SK-N-SH treated with all-trans-retinoic acid at 6 μM for 48 hours (cell line): ENCODE data around the gene ZC2HC1B.

Source experiments
- ATAC-seq: fragments of 200-7000 bp; cut with Tn5 transposase; 3 replicates; pipeline ENCODE4 v1.9.1; 2020; ENCODE audit warnings: mild to moderate bottlenecking, moderate library complexity
- ARNTL ChIP-seq: fragments of 450-650 bp; formaldehyde crosslinking; IDR thresholded peaks from 2 replicates; pipeline ENCODE4 v1.5.0; 2020; ENCODE audit warnings: low read depth, mild to moderate bottlenecking, moderate library complexity, borderline replicate concordance
- BACH2 ChIP-seq: fragments of 250-450 bp; sonication (Bioruptor Pico); IDR thresholded peaks from 2 replicates; pipeline ENCODE4 v1.9.0; 2021; ENCODE audit warnings: mild to moderate bottlenecking, borderline replicate concordance
- CSDC2 ChIP-seq: fragments of 250-450 bp; sonication (Bioruptor Pico); IDR thresholded peaks from 2 replicates; pipeline ENCODE4 v1.5.0; 2020; ENCODE audit warnings: mild to moderate bottlenecking, moderate library complexity
- ESRRG ChIP-seq: fragments of 250-450 bp; sonication (Bioruptor Pico); IDR thresholded peaks from 2 replicates; pipeline ENCODE4 v1.6.1; 2021; ENCODE audit warnings: mild to moderate bottlenecking
- GLIS3 ChIP-seq: fragments of 250-450 bp; sonication (Bioruptor Pico); IDR thresholded peaks from 2 replicates; pipeline ENCODE4 v1.5.0; 2020; ENCODE audit warnings: mild to moderate bottlenecking, moderate library complexity
- ISL1 ChIP-seq: fragments of 250-450 bp; sonication (Bioruptor Pico); IDR thresholded peaks from 2 replicates; pipeline ENCODE4 v2.1.2; 2022; ENCODE audit warnings: mild to moderate bottlenecking, moderate library complexity
- OSR1 ChIP-seq: fragments of 250-450 bp; sonication (Bioruptor Pico); IDR thresholded peaks from 2 replicates; pipeline ENCODE4 v1.8.0; 2022; ENCODE audit warnings: moderate library complexity, mild to moderate bottlenecking, inconsistent platforms
- PPARA ChIP-seq: fragments of 250-450 bp; sonication (Bioruptor Pico); IDR thresholded peaks from 2 replicates; pipeline ENCODE4 v1.5.0; 2020; ENCODE audit warnings: mild to moderate bottlenecking, borderline replicate concordance
- RARB ChIP-seq: fragments of 250-450 bp; sonication (Bioruptor Pico); IDR thresholded peaks from 2 replicates; pipeline ENCODE4 v1.8.0; 2021; ENCODE audit warnings: mild to moderate bottlenecking, moderate library complexity
- SNAI2 ChIP-seq: fragments of 250-450 bp; sonication (Bioruptor Pico); IDR thresholded peaks from 2 replicates; pipeline ENCODE4 v1.5.0; 2020; ENCODE audit warnings: mild to moderate bottlenecking, moderate library complexity
- TCF4 ChIP-seq: fragments of 250-450 bp; sonication (Bioruptor Pico); IDR thresholded peaks from 2 replicates; pipeline ENCODE4 v1.8.0; 2021; ENCODE audit warnings: mild to moderate bottlenecking, moderate library complexity, borderline replicate concordance
- TOX ChIP-seq: fragments of 250-450 bp; sonication (Bioruptor Pico); IDR thresholded peaks from 2 replicates; pipeline ENCODE4 v1.8.0; 2021; ENCODE audit warnings: mild to moderate bottlenecking, moderate library complexity, borderline replicate concordance
- ZC3H10 ChIP-seq: fragments of 250-450 bp; sonication (Bioruptor Pico); IDR thresholded peaks from 2 replicates; pipeline ENCODE4 v1.5.1; 2021; ENCODE audit warnings: mild to moderate bottlenecking, moderate library complexity
- ZFP3 ChIP-seq: fragments of 250-450 bp; sonication (Bioruptor Pico); IDR thresholded peaks from 2 replicates; pipeline ENCODE4 v1.5.0; 2020; ENCODE audit warnings: mild to moderate bottlenecking, moderate library complexity
- ZFP30 ChIP-seq: fragments of 450-650 bp; formaldehyde crosslinking; IDR thresholded peaks from 2 replicates; pipeline ENCODE4 v1.5.0; 2022; ENCODE audit warnings: mild to moderate bottlenecking, moderate library complexity
- ZNF70 ChIP-seq: fragments of 450-650 bp; formaldehyde crosslinking; IDR thresholded peaks from 2 replicates; pipeline ENCODE4 v1.5.0; 2020; ENCODE audit warnings: mild to moderate bottlenecking, moderate library complexity
- ZNF8 ChIP-seq: fragments of 450-650 bp; formaldehyde crosslinking; IDR thresholded peaks from 2 replicates; pipeline ENCODE4 v1.5.0; 2020; ENCODE audit warnings: mild to moderate bottlenecking, moderate library complexity
- TF ChIP-seq, protein P1 (sequence below): fragments of 250-450 bp; sonication (Bioruptor Pico); IDR thresholded peaks from 2 replicates; pipeline ENCODE4 v1.5.1; 2020; ENCODE audit warnings: low read depth, mild to moderate bottlenecking, moderate library complexity
- TF ChIP-seq, protein P2 (sequence below): fragments of 250-450 bp; sonication (Bioruptor Pico); IDR thresholded peaks from 2 replicates; pipeline ENCODE4 v1.5.1; 2021; ENCODE audit warnings: mild to moderate bottlenecking, moderate library complexity
- TF ChIP-seq, protein P3 (sequence below): fragments of 250-450 bp; sonication (Bioruptor Pico); IDR thresholded peaks from 2 replicates; pipeline ENCODE4 v1.5.0; 2020; ENCODE audit warnings: mild to moderate bottlenecking, moderate library complexity
- TF ChIP-seq, protein P4 (sequence below): fragments of 250-450 bp; sonication (Bioruptor Pico); IDR thresholded peaks from 2 replicates; pipeline ENCODE4 v1.8.0; 2020; ENCODE audit warnings: mild to moderate bottlenecking, moderate library complexity, borderline replicate concordance

Gene ZC2HC1B

DNA sequence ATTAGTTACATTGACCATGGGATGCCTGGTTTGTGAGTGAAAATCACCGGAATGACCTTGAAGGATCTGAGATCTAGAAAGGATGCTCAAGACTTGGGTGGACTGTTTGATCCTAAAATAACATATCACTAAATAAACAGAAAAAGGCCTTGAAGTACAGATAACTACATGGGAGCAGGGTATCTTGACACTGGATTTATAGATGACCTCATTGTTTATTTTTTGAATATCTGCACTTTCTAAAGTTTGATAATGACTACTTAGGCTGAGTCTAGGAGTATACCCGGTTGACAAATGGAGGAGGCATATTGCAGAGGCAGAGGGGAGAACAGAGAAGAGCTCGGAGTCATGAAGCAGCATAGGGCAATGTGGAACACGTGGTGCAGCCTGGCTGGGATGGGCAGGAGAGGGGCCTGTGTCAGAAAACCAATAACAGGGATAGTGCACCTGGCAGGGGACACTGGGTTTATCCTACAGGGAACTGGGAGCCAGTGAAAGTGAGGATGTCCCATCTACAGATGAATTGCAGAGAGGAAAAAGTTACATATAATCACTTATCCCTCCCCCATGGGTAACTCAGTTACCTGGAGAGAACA, 93.5 kb downstream of the ZC2HC1B start:
- TF ChIP-seq, protein P1, sequence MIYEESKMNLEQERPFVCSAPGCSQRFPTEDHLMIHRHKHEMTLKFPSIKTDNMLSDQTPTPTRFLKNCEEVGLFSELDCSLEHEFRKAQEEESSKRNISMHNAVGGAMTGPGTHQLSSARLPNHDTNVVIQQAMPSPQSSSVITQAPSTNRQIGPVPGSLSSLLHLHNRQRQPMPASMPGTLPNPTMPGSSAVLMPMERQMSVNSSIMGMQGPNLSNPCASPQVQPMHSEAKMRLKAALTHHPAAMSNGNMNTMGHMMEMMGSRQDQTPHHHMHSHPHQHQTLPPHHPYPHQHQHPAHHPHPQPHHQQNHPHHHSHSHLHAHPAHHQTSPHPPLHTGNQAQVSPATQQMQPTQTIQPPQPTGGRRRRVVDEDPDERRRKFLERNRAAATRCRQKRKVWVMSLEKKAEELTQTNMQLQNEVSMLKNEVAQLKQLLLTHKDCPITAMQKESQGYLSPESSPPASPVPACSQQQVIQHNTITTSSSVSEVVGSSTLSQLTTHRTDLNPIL (CRISPR knock-in tag), result no peak
- TF ChIP-seq ESRRG (CRISPR knock-in tag) (no peak), ZNF70 (CRISPR knock-in tag) (no peak), ZFP3 (CRISPR knock-in tag) (no peak), ARNTL (CRISPR knock-in tag) (no peak), ZC3H10 (no peak), RARB (no peak), ZNF8 (CRISPR knock-in tag) (no peak), ZFP30 (no peak), TOX (CRISPR knock-in tag) (no peak), OSR1 (CRISPR knock-in tag) (no peak), CSDC2 (CRISPR knock-in tag) (no peak), ISL1 (CRISPR knock-in tag) (no peak), TCF4 (CRISPR knock-in tag) (no peak), SNAI2 (CRISPR knock-in tag) (no peak)
- TF ChIP-seq, protein P2, sequence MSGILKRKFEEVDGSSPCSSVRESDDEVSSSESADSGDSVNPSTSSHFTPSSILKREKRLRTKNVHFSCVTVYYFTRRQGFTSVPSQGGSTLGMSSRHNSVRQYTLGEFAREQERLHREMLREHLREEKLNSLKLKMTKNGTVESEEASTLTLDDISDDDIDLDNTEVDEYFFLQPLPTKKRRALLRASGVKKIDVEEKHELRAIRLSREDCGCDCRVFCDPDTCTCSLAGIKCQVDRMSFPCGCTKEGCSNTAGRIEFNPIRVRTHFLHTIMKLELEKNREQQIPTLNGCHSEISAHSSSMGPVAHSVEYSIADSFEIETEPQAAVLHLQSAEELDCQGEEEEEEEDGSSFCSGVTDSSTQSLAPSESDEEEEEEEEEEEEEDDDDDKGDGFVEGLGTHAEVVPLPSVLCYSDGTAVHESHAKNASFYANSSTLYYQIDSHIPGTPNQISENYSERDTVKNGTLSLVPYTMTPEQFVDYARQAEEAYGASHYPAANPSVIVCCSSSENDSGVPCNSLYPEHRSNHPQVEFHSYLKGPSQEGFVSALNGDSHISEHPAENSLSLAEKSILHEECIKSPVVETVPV, result no peak
- TF ChIP-seq, protein P3, sequence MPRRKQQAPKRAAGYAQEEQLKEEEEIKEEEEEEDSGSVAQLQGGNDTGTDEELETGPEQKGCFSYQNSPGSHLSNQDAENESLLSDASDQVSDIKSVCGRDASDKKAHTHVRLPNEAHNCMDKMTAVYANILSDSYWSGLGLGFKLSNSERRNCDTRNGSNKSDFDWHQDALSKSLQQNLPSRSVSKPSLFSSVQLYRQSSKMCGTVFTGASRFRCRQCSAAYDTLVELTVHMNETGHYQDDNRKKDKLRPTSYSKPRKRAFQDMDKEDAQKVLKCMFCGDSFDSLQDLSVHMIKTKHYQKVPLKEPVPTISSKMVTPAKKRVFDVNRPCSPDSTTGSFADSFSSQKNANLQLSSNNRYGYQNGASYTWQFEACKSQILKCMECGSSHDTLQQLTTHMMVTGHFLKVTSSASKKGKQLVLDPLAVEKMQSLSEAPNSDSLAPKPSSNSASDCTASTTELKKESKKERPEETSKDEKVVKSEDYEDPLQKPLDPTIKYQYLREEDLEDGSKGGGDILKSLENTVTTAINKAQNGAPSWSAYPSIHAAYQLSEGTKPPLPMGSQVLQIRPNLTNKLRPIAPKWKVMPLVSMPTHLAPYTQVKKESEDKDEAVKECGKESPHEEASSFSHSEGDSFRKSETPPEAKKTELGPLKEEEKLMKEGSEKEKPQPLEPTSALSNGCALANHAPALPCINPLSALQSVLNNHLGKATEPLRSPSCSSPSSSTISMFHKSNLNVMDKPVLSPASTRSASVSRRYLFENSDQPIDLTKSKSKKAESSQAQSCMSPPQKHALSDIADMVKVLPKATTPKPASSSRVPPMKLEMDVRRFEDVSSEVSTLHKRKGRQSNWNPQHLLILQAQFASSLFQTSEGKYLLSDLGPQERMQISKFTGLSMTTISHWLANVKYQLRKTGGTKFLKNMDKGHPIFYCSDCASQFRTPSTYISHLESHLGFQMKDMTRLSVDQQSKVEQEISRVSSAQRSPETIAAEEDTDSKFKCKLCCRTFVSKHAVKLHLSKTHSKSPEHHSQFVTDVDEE, result no peak
- TF ChIP-seq, protein P4, sequence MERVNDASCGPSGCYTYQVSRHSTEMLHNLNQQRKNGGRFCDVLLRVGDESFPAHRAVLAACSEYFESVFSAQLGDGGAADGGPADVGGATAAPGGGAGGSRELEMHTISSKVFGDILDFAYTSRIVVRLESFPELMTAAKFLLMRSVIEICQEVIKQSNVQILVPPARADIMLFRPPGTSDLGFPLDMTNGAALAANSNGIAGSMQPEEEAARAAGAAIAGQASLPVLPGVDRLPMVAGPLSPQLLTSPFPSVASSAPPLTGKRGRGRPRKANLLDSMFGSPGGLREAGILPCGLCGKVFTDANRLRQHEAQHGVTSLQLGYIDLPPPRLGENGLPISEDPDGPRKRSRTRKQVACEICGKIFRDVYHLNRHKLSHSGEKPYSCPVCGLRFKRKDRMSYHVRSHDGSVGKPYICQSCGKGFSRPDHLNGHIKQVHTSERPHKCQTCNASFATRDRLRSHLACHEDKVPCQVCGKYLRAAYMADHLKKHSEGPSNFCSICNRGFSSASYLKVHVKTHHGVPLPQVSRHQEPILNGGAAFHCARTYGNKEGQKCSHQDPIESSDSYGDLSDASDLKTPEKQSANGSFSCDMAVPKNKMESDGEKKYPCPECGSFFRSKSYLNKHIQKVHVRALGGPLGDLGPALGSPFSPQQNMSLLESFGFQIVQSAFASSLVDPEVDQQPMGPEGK, result no peak
- TF ChIP-seq, all 23 proteins: peak for 0
- ATAC-seq, result no peak

DNA sequence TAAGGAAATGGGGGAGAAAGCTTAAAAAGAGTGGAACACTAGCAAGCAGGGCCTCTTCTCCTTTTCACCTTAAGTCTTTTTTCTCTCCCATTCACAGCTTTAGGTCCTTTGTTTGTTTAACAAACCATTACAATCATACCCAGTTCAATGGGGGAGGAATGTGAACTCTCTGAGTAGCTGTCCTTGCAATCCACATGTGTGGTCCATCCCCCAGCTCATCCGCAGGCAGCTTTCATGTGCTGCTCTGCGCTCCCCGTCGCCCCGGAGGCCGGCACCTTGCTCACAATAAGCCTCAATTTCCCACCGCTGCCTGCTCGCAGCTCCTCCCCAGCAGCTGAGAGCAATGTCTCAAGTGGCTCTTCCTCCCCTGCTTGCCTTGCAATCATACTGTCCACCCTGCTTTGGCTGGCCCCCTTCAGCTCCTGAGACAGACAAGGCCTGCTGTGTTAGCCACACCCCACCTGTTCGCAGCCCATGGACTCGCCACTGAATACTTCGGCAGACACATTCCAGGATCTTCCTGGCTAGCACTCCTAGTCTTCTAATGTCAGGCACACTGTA, 94.6 kb downstream of the ZC2HC1B start:
- TF ChIP-seq GLIS3 (CRISPR knock-in tag) (no peak), ZC3H10 (no peak), ISL1 (CRISPR knock-in tag) (no peak), CSDC2 (CRISPR knock-in tag) (no peak), ZNF70 (CRISPR knock-in tag) (no peak), BACH2 (no peak), ZFP3 (CRISPR knock-in tag) (no peak), ARNTL (CRISPR knock-in tag) (no peak), PPARA (CRISPR knock-in tag) (no peak), SNAI2 (CRISPR knock-in tag) (no peak), TCF4 (CRISPR knock-in tag) (no peak), ZFP30 (no peak), ZNF8 (CRISPR knock-in tag) (no peak), RARB (no peak), OSR1 (CRISPR knock-in tag) (no peak)
- TF ChIP-seq, protein P1 (CRISPR knock-in tag), result no peak
- TF ChIP-seq, protein P2, result no peak
- TF ChIP-seq, protein P3, result no peak
- TF ChIP-seq, protein P4, result no peak
- ATAC-seq, result no peak
